ENCODE data around the gene MOSPD3. TPM values are rescaled to one million over a fixed set of nuclear protein-coding genes. Genes with fewer than 3 reads are reported as not detected.

Gene MOSPD3
- total RNA-seq, 2 donors from 2014 or later = 21.0 to 32.7 TPM

- ATAC-seq (replicated peaks) = no peak
- Mint-ChIP-seq H3K27ac (peak overlapping the region; percentile 98), H3K27me3 (no peaks in the 10 kb centered on the region), H3K4me3 (peak overlapping the region; percentile 98), H3K36me3 (ENCODE audit: low read depth) (peaks cover 25% of the 10 kb centered on the region), H3K4me1 (peaks cover 18% of the 10 kb centered on the region), H3K9me3 (no peaks in the 10 kb centered on the region)
These were observed 29.7 kb upstream of the MOSPD3 start for GRCh38 chr7:100582650-100583049.

GRCh38 chr7:100583132-100584053 lies 28.9 kb upstream of the MOSPD3 start:
- Mint-ChIP-seq H3K4me1 (peaks cover 18% of the 10 kb centered on the region), H3K27me3 (no peaks in the 10 kb centered on the region), H3K9me3 (no peaks in the 10 kb centered on the region), H3K36me3 (ENCODE audit: low read depth) (peaks cover 25% of the 10 kb centered on the region), H3K4me3 (peak overlapping the region; percentile 98), H3K27ac (peak overlapping the region; percentile 98)
- ATAC-seq (replicated peaks) = peak; percentile 25

GRCh38 chr7:100584054-100584682 lies 28.2 kb upstream of the MOSPD3 start:
- H3K36me3 Mint-ChIP-seq (ENCODE audit: low read depth) = peaks cover 25% of the 10 kb centered on the region
- peaks cover 18% of the 10 kb centered on the region for H3K4me1 Mint-ChIP-seq
- no peaks in the 10 kb centered on the region for H3K9me3 Mint-ChIP-seq
- peak overlapping the region; percentile 98 for H3K4me3 Mint-ChIP-seq
- no peaks in the 10 kb centered on the region for H3K27me3 Mint-ChIP-seq
- ATAC-seq (replicated peaks) = no peak
- peak overlapping the region; percentile 98 for H3K27ac Mint-ChIP-seq

GRCh38 chr7:100584683-100585510 lies 27.4 kb upstream of the MOSPD3 start:
- peaks cover 25% of the 10 kb centered on the region for H3K36me3 Mint-ChIP-seq (ENCODE audit: low read depth)
- H3K27me3 Mint-ChIP-seq = no peaks in the 10 kb centered on the region
- H3K4me3 Mint-ChIP-seq = peak overlapping the region; percentile 98
- no peaks in the 10 kb centered on the region for H3K9me3 Mint-ChIP-seq
- no peak for ATAC-seq (replicated peaks)
- H3K27ac Mint-ChIP-seq = peak overlapping the region; percentile 98
- peaks cover 18% of the 10 kb centered on the region for H3K4me1 Mint-ChIP-seq

GRCh38 chr7:100585511-100586265 lies 26.7 kb upstream of the MOSPD3 start, which contains the start of gene LRCH4:
TSS of gene LRCH4 (minus strand) at chr7:100586129. CDS start at chr7:100586100, 29 bp downstream.
- peak; percentile 30 for ATAC-seq (replicated peaks)
- H3K27ac Mint-ChIP-seq = peak within 1 kb of the TSS; percentile 98
- H3K9me3 Mint-ChIP-seq = no peaks in the 10 kb centered on the region
- H3K27me3 Mint-ChIP-seq = no peaks in the 10 kb centered on the region
- peak within 1 kb of the TSS; percentile 98 for H3K4me3 Mint-ChIP-seq
- H3K4me1 Mint-ChIP-seq = peaks cover 18% of the 10 kb centered on the region
- H3K36me3 Mint-ChIP-seq (ENCODE audit: low read depth) = peaks cover 25% of the 10 kb centered on the region

- no peaks in the 10 kb centered on the region for H3K9me3 Mint-ChIP-seq
- peak; percentile 89 for ATAC-seq (replicated peaks)
These were observed 25.9 kb upstream of the MOSPD3 start, which contains the start of gene FBXO24 for GRCh38 chr7:100586266-100587025. TSS of gene FBXO24 (plus strand) at chr7:100586328. CDS start at chr7:100586626, 298 bp downstream.

GRCh38 chr7:100588438-100588837 lies 23.9 kb upstream of the MOSPD3 start:
- no peaks in the 10 kb centered on the region for H3K27me3 Mint-ChIP-seq
- H3K27ac Mint-ChIP-seq = no peak overlapping the region
- no peaks in the 10 kb centered on the region for H3K9me3 Mint-ChIP-seq
- peak overlapping the region; percentile 98 for H3K4me3 Mint-ChIP-seq
- peaks cover 14% of the 10 kb centered on the region for H3K4me1 Mint-ChIP-seq
- peaks cover 15% of the 10 kb centered on the region for H3K36me3 Mint-ChIP-seq (ENCODE audit: low read depth)
- no peak for ATAC-seq (replicated peaks)

More at GRCh38 chr7:100586266-100587025, 25.9 kb upstream of the MOSPD3 start, which contains the start of gene FBXO24:
- Mint-ChIP-seq H3K4me1 (peaks cover 18% of the 10 kb centered on the region), H3K27me3 (no peaks in the 10 kb centered on the region), H3K36me3 (ENCODE audit: low read depth) (peaks cover 21% of the 10 kb centered on the region), H3K4me3 (peak within 1 kb of the TSS; percentile 98), H3K27ac (peak within 1 kb of the TSS; percentile 98)

- H3K4me3 Mint-ChIP-seq = no peak overlapping the region
- ATAC-seq (replicated peaks) = no peak
These were observed 22.9 kb upstream of the MOSPD3 start for GRCh38 chr7:100589341-100589947.

GRCh38 chr7:100590077-100590737 lies 22.1 kb upstream of the MOSPD3 start:
- H3K27ac Mint-ChIP-seq = no peak overlapping the region
- no peak overlapping the region for H3K4me3 Mint-ChIP-seq
- ATAC-seq (replicated peaks) = no peak
- H3K36me3 Mint-ChIP-seq (ENCODE audit: low read depth) = peaks cover 8% of the 10 kb centered on the region
- no peaks in the 10 kb centered on the region for H3K27me3 Mint-ChIP-seq
- H3K4me1 Mint-ChIP-seq = peaks cover 3% of the 10 kb centered on the region
- no peaks in the 10 kb centered on the region for H3K9me3 Mint-ChIP-seq

More at GRCh38 chr7:100589341-100589947, 22.9 kb upstream of the MOSPD3 start:
- Mint-ChIP-seq H3K4me1 (peaks cover 7% of the 10 kb centered on the region), H3K27ac (no peak overlapping the region), H3K9me3 (no peaks in the 10 kb centered on the region), H3K36me3 (ENCODE audit: low read depth) (peaks cover 8% of the 10 kb centered on the region), H3K27me3 (no peaks in the 10 kb centered on the region)

GRCh38 chr7:100591596-100591995 lies 20.7 kb upstream of the MOSPD3 start:
- H3K9me3 Mint-ChIP-seq = no peaks in the 10 kb centered on the region
- H3K36me3 Mint-ChIP-seq (ENCODE audit: low read depth) = no peaks in the 10 kb centered on the region
- H3K27ac Mint-ChIP-seq = no peak overlapping the region

GRCh38 chr7:100595188-100595587 lies 17.2 kb upstream of the MOSPD3 start:
- H3K27ac Mint-ChIP-seq = no peak overlapping the region

More at GRCh38 chr7:100591596-100591995, 20.7 kb upstream of the MOSPD3 start:
- no peaks in the 10 kb centered on the region for H3K4me1 Mint-ChIP-seq
- H3K27me3 Mint-ChIP-seq = no peaks in the 10 kb centered on the region
- H3K4me3 Mint-ChIP-seq = no peak overlapping the region
- no peak for ATAC-seq (replicated peaks)

GRCh38 chr7:100598425-100598824 lies 13.9 kb upstream of the MOSPD3 start:
- no peak for ATAC-seq (replicated peaks)

More at GRCh38 chr7:100595188-100595587, 17.2 kb upstream of the MOSPD3 start:
- no peaks in the 10 kb centered on the region for H3K27me3 Mint-ChIP-seq
- H3K4me3 Mint-ChIP-seq = no peak overlapping the region
- no peaks in the 10 kb centered on the region for H3K9me3 Mint-ChIP-seq
- no peaks in the 10 kb centered on the region for H3K4me1 Mint-ChIP-seq
- no peaks in the 10 kb centered on the region for H3K36me3 Mint-ChIP-seq (ENCODE audit: low read depth)
- no peak for ATAC-seq (replicated peaks)

More at GRCh38 chr7:100598425-100598824, 13.9 kb upstream of the MOSPD3 start:
- Mint-ChIP-seq H3K9me3 (no peaks in the 10 kb centered on the region), H3K27me3 (no peaks in the 10 kb centered on the region), H3K4me3 (no peak overlapping the region), H3K36me3 (ENCODE audit: low read depth) (no peaks in the 10 kb centered on the region), H3K27ac (no peak overlapping the region), H3K4me1 (no peaks in the 10 kb centered on the region)

Measured in activated T-helper 17 cell treated with anti-CD3 and anti-CD28 coated beads, Interleukin-2, amount 50 U/mL, for 72 hours (primary cell).